Left ventricle myocardium superior (tissue), 1 donor: ENCODE data around the gene DNAL4. TPM values are rescaled to one million over a fixed set of nuclear protein-coding genes. Genes with fewer than 3 reads are reported as not detected.
"Not testable (repeated sequence)": the region's sequence is repeated elsewhere in the genome, so short reads cannot be mapped to it uniquely, and the experiment has no call there.

ENCODE experiments used
- ATAC-seq: fragments of 200-7000 bp; cut with Tn5 transposase; one replicate; pipeline ENCODE4 v1.9.1; 2020; ENCODE audit warnings: mild to moderate bottlenecking, moderate library complexity
- DNase-seq: peaks from one replicate; pipeline ENCODE4 v3.0.0-alpha.2; 2020
- intact Hi-C: fragments of 100-400 bp; cut with micrococcal nuclease; formaldehyde crosslinking; loops from one replicate; pipeline ENCODE4 v1.11.0; 2022
- total RNA-seq: library from RNA; stranded (reverse); fragmentation: NEBNext Ultra II Directional; extraction: Animal tissue kit (Norgen Biotek cat#: 25700); gene quantifications from one replicate; pipeline ENCODE4 v1.2.1, GENCODE V29; 2021
- donor health status: DM: no; HTN: yes; CAD: no; lungs with severe emphysema.

DNAL4 gene
- total RNA-seq, 1 donor from 2014 or later, result 11.6 TPM

- DNase-seq, result no peak
- intact Hi-C loops, result no loop called here
Observed at GRCh38 chr22:38828616-38829205, 34.8 kb upstream of the DNAL4 start.

GRCh38 chr22:38828191-38828590 is 34.2 kb upstream of the DNAL4 start:
- ATAC-seq (no peak), DNase-seq (no peak)
- intact Hi-C loops, result no loop called here

More at GRCh38 chr22:38828616-38829205, 34.8 kb upstream of the DNAL4 start:
- no peak for ATAC-seq

- intact Hi-C loops, result no loop called here
- no peak for ATAC-seq
- DNase-seq, result no peak
Observed at GRCh38 chr22:38827510-38827909, 33.6 kb upstream of the DNAL4 start.

GRCh38 chr22:38826801-38827200 is 32.9 kb upstream of the DNAL4 start:
- intact Hi-C loops, result no loop called here
- ATAC-seq (no peak), DNase-seq (no peak)

- DNase-seq, result no peak
Observed at GRCh38 chr22:38826386-38826785, 32.4 kb upstream of the DNAL4 start.

GRCh38 chr22:38824585-38824984 is 30.6 kb upstream of the DNAL4 start:
- DNase-seq (peak; percentile 65), ATAC-seq (peak; percentile 85)
- intact Hi-C loops, result no loop called here

More at GRCh38 chr22:38826386-38826785, 32.4 kb upstream of the DNAL4 start:
- intact Hi-C loops, result no loop called here
- ATAC-seq, result no peak

GRCh38 chr22:38823637-38824036 is 29.7 kb upstream of the DNAL4 start:
- intact Hi-C loops, result no loop called here
- DNase-seq (no peak), ATAC-seq (no peak)

- DNase-seq, result no peak
- no peak for ATAC-seq
- intact Hi-C loops, result no loop called here
Observed at GRCh38 chr22:38823076-38823475, 29.1 kb upstream of the DNAL4 start.

GRCh38 chr22:38820020-38820419 is 26.1 kb upstream of the DNAL4 start:
- intact Hi-C loops, result no loop called here
- ATAC-seq, result no peak
- DNase-seq, result no peak

GRCh38 chr22:38819387-38819940 is 25.5 kb upstream of the DNAL4 start:
- ATAC-seq (no peak), DNase-seq (no peak)
- intact Hi-C loops, result no loop called here

GRCh38 chr22:38817196-38817595 is 23.3 kb upstream of the DNAL4 start:
- intact Hi-C loops, result no loop called here
- ATAC-seq (no peak), DNase-seq (no peak)

- intact Hi-C loops, result no loop called here
- DNase-seq (no peak), ATAC-seq (no peak)
Observed at GRCh38 chr22:38815842-38816241, 21.9 kb upstream of the DNAL4 start.

GRCh38 chr22:38811241-38811640 is 17.3 kb upstream of the DNAL4 start:
- ATAC-seq, result no peak
- intact Hi-C loops, result no loop called here
- DNase-seq, result no peak

GRCh38 chr22:38805041-38805593 is 11.2 kb upstream of the DNAL4 start:
- DNase-seq, intact Hi-C loops: not testable (repeated sequence)
- ATAC-seq, result peak; percentile 38

GRCh38 chr22:38802671-38803121 is 8.8 kb upstream of the DNAL4 start:
- intact Hi-C loops, result no loop called here
- ATAC-seq, result peak; percentile 91
- peak; percentile 44 for DNase-seq

- no peak for ATAC-seq
- intact Hi-C loops, result no loop called here
- no peak for DNase-seq
Observed at GRCh38 chr22:38799265-38800002, 5.5 kb upstream of the DNAL4 start.

- intact Hi-C loops, result no loop called here
- ATAC-seq (no peak), DNase-seq (no peak)
Observed at GRCh38 chr22:38798496-38798895, 4.6 kb upstream of the DNAL4 start.

GRCh38 chr22:38796262-38796957 is 2.5 kb upstream of the DNAL4 start:
- ATAC-seq (no peak), DNase-seq (no peak)
- intact Hi-C loops, result no loop called here

- ATAC-seq (no peak), DNase-seq (no peak)
- intact Hi-C loops, result no loop called here
Observed at GRCh38 chr22:38795569-38795968, 1.6 kb upstream of the DNAL4 start.

- ATAC-seq (no peak), DNase-seq (no peak)
- intact Hi-C loops, result no loop called here
Observed at GRCh38 chr22:38793317-38793716, 626 bp downstream of the DNAL4 start.
